ENCODE results near the gene STK4. TPM values are rescaled to one million over a fixed set of nuclear protein-coding genes. Genes with fewer than 3 reads are reported as not detected.

The STK4 gene
- total and polyA plus RNA-seq, 2 of the 8 experiments (the other 6 are each of a cell fraction or from before 2014, with no cell fraction given) = 12.0 to 34.3 TPM

- no peak overlapping the region for H4K5ac ChIP-seq (ENCODE audit: insufficient read length, low read depth, low read length)
- H3K27ac ChIP-seq (ENCODE audit: low read depth, low read length) = no peak overlapping the region
- H4K20me1 ChIP-seq (replicated peaks in 1 of 2; ENCODE audit: control insufficient read depth in 1 of 2, insufficient read depth in 2 of 2, low read length in 2 of 2) = peaks cover 3 to 4% of the 10 kb centered on the region in 2 experiments
- no peak overlapping the region for H3K4ac ChIP-seq (replicated peaks; ENCODE audit: insufficient read length, low read depth, low read length)
- 0 out of 2 replicates have a peak overlapping the region, but pooled peaks have one; percentile 20 for H3K18ac ChIP-seq (ENCODE audit: extremely low read depth, low read length)
- no peak overlapping the region for H4K91ac ChIP-seq (replicated peaks; ENCODE audit: insufficient read length, low read length)
- H3K23ac ChIP-seq (ENCODE audit: insufficient read length) = no peak overlapping the region
- H3K27me3 ChIP-seq (replicated peaks in 1 of 4; ENCODE audit: control insufficient read depth in 3 of 4, extremely low read depth in 1 of 4, insufficient read depth in 3 of 4, low read length in 3 of 4) = peaks cover 5 to 41% (median 31%) of the 10 kb centered on the region in 4 experiments
- H3K36me3 ChIP-seq (ENCODE audit: control insufficient read depth in 2 of 4, insufficient read depth in 4 of 4, low read length in 3 of 4) = peaks cover 0 to 5% (median 0%) of the 10 kb centered on the region in 4 experiments; a peak in 1 of 8 replicates
- DNase-seq (ENCODE audit: low read depth in 1 of 2, low spot score in 2 of 2) (no peak), FAIRE-seq (no peak)
- no peak overlapping the region for H3K14ac ChIP-seq (ENCODE audit: insufficient read length)
- H4K8ac ChIP-seq (ENCODE audit: extremely low read depth, insufficient read depth, low read length) = no peak overlapping the region
- no peak overlapping the region for H3K56ac ChIP-seq (replicated peaks; ENCODE audit: insufficient read length, low read depth, low read length)
- no peak overlapping the region for H2BK15ac ChIP-seq (ENCODE audit: low read length)
- H3K79me2 ChIP-seq (ENCODE audit: control insufficient read depth in 1 of 2, insufficient read depth in 2 of 2, low read length in 2 of 2) = no peaks in the 10 kb centered on the region
- H2BK5ac ChIP-seq (ENCODE audit: low read depth, low read length) = no peak overlapping the region
- no peak overlapping the region for H2BK120ac ChIP-seq (replicated peaks; ENCODE audit: low read depth, low read length)
- peaks cover 0 to 8% of the 10 kb centered on the region in 2 experiments; a peak in 3 of 4 replicates for H3K9me3 ChIP-seq (ENCODE audit: insufficient read depth in 2 of 2, low read depth in 1 of 2, low read length in 1 of 2)
- POLR2A ChIA-PET (ENCODE audit: partially characterized antibody) = interaction anchor here (1.0 to 3.1 kb wide), 2 partner anchors 9 to 12 kb away, joined by 3 to 18 read pairs; no protein-coding TSS in a partner anchor
- H3K9ac ChIP-seq (replicated peaks in 1 of 4; ENCODE audit: extremely low read depth in 1 of 4, low read depth in 3 of 4, low read length in 3 of 4) = no peak overlapping the region
- peaks cover 2 to 13% (median 4%) of the 10 kb centered on the region in 4 experiments; a peak in 6 of 7 replicates for H3K4me1 ChIP-seq (replicated peaks in 1 of 4; ENCODE audit: control insufficient read depth in 3 of 4, insufficient read depth in 4 of 4, low read length in 3 of 4)
- CTCF ChIA-PET (ENCODE audit: partially characterized antibody) = interaction anchor here (0.8 to 17.6 kb wide), 6 partner anchors 8 to 189 kb away, joined by 3 to 233 read pairs (median 4); partner anchors contain the start of gene WFDC5
- 80% methylated on average over 6 of the region's 6 CpGs; no CpG with 5 or more reads in 1 of the 2 experiments for WGBS, 2 experiments (ENCODE audit: extremely low coverage in 1 of 2, insufficient coverage in 1 of 2, insufficient read length in 1 of 2, insufficient replicate concordance in 2 of 2, low coverage in 1 of 2, low lambda C conversion rate in 2 of 2, missing lambda C conversion rate in 1 of 2)
- H2AK5ac ChIP-seq (ENCODE audit: low read depth, low read length) = no peak overlapping the region; the same call in 1 of the 2 replicates
- no peak overlapping the region for H2BK20ac ChIP-seq (ENCODE audit: low read length)
- H2AFZ ChIP-seq (ENCODE audit: low read length) = peak overlapping the region; percentile 81
- H2BK12ac ChIP-seq (ENCODE audit: low read depth, low read length) = no peak overlapping the region
- no peaks in the 10 kb centered on the region; the same call in 1 of the 2 replicates for H3K23me2 ChIP-seq (ENCODE audit: low read depth, low read length)
- TF ChIP-seq CHD1 (IDR thresholded peaks at IDR 0.05; ENCODE audit: low read depth, low read length) (no peak), KDM1A (IDR thresholded peaks at IDR 0.05; ENCODE audit: borderline replicate concordance, low read length) (no peak), TCF12 (IDR thresholded peaks at IDR 0.05; ENCODE audit: low read depth, low read length) (no peak), POLR2AphosphoS5 (IDR thresholded peaks at IDR 0.05; ENCODE audit: low read depth, low read length) (no peak), EZH2 (IDR thresholded peaks at IDR 0.05; ENCODE audit: low read depth, low read length, severe bottlenecking) (no peak), TEAD4 (IDR thresholded peaks at IDR 0.05; ENCODE audit: low read depth, low read length) (no peak), BCL11A (IDR thresholded peaks at IDR 0.05; ENCODE audit: low read depth in 2 of 2, low read length in 2 of 2) (no peak)
- peak overlapping the region; percentile 45 to 66; a peak in 3 of 4 replicates for H3K4me2 ChIP-seq (ENCODE audit: insufficient read depth in 1 of 2, low read depth in 2 of 2, low read length in 2 of 2)
- no peaks in the 10 kb centered on the region for H3K79me1 ChIP-seq (ENCODE audit: low read depth, low read length)
- peak overlapping the region; percentile 12 to 57 (median 23); a peak in 4 of 8 replicates for H3K4me3 ChIP-seq (ENCODE audit: extremely low read depth in 1 of 4, insufficient read depth in 2 of 4, low read depth in 3 of 4, low read length in 4 of 4)
Measured at GRCh38 chr20:45101333-45101850, 135.1 kb downstream of the STK4 start.

All from H1 (cell line).